Osteocyte (in vitro differentiated cells): Measurements from ENCODE around the gene GNAZ. TPM values are rescaled to one million over a fixed set of nuclear protein-coding genes. Genes with fewer than 3 reads are reported as not detected.

Experiments used
- DNase-seq: peaks from one replicate; pipeline ENCODE4 v3.0.0; 2021; ENCODE audit warnings: mixed read lengths; ENCODE audit not compliant: unreplicated experiment; ENCODE audit errors: extremely low spot score
- H3K27ac Mint-ChIP-seq: one replicate; pipeline ENCODE4 v1.8.0; 2021; ENCODE audit warnings: mild to moderate bottlenecking, mixed read lengths; ENCODE audit not compliant: unreplicated experiment
- H3K27me3 Mint-ChIP-seq: one replicate; pipeline ENCODE4 v1.8.0; 2021; ENCODE audit warnings: mixed read lengths; ENCODE audit not compliant: unreplicated experiment
- H3K36me3 Mint-ChIP-seq: one replicate; pipeline ENCODE4 v1.8.0; 2021; ENCODE audit warnings: mixed read lengths; ENCODE audit not compliant: unreplicated experiment
- H3K4me1 Mint-ChIP-seq: one replicate; pipeline ENCODE4 v1.8.0; 2021; ENCODE audit warnings: mixed read lengths; ENCODE audit not compliant: unreplicated experiment
- H3K4me3 Mint-ChIP-seq: one replicate; pipeline ENCODE4 v1.8.0; 2021; ENCODE audit warnings: mild to moderate bottlenecking, moderate library complexity, mixed read lengths; ENCODE audit not compliant: unreplicated experiment
- H3K9me3 Mint-ChIP-seq: one replicate; pipeline ENCODE4 v1.8.0; 2021; ENCODE audit warnings: mixed read lengths; ENCODE audit not compliant: unreplicated experiment
- total RNA-seq: library from RNA; stranded (reverse); gene quantifications from 2 replicates; pipeline ENCODE4 v1.2.1, GENCODE V29; 2021
- TF ChIP-seq, protein P1 (sequence below): fragments of 200-600 bp; sonication (generic); IDR thresholded peaks from 2 replicates; pipeline ENCODE4 v1.5.0; 2021; ENCODE audit warnings: antibody characterized with exemption, mild to moderate bottlenecking, moderate library complexity

The GNAZ gene
- total RNA-seq, 1 donor from 2014 or later: 2.9 TPM

DNA sequence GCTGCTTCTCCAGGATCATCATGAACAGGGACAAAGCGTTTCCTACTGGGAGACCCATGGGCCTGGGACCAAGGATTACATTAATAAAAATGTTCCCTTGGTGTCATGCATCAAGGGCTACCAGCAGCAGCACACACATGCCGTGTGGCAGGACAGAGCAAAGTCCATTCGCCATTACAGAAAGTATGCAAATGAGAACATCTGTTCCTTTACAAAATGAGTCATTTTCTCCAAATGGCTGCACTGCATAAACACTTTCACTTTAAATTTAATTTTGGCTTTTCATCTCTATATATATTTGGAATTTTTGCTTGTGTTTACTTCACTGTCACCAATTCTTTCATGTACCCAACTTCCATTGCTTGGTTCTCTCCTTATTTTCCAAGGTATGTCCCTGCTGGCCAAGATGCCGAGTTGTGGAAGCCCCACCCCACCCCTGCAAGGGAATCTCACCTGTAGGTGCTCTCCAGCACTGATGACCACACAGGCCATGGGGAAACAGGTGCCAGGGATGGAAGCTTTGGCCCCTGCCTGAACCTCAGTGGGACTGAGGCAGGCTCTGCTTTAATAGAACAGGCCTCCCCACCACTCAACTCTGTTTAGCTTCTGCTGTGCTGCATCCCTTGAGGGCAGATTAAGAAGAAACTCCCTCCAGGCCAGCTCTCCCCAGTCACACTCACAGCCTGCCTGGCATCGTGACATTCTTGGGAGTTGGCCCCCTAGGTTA lies 15.6 kb upstream of the GNAZ start:
- Mint-ChIP-seq H3K36me3 (no peaks in the 10 kb centered on the region), H3K27ac (no peak overlapping the region), H3K9me3 (peaks cover 18% of the 10 kb centered on the region), H3K27me3 (peaks cover 45% of the 10 kb centered on the region), H3K4me3 (no peak overlapping the region), H3K4me1 (no peaks in the 10 kb centered on the region)
- TF ChIP-seq, protein P1, sequence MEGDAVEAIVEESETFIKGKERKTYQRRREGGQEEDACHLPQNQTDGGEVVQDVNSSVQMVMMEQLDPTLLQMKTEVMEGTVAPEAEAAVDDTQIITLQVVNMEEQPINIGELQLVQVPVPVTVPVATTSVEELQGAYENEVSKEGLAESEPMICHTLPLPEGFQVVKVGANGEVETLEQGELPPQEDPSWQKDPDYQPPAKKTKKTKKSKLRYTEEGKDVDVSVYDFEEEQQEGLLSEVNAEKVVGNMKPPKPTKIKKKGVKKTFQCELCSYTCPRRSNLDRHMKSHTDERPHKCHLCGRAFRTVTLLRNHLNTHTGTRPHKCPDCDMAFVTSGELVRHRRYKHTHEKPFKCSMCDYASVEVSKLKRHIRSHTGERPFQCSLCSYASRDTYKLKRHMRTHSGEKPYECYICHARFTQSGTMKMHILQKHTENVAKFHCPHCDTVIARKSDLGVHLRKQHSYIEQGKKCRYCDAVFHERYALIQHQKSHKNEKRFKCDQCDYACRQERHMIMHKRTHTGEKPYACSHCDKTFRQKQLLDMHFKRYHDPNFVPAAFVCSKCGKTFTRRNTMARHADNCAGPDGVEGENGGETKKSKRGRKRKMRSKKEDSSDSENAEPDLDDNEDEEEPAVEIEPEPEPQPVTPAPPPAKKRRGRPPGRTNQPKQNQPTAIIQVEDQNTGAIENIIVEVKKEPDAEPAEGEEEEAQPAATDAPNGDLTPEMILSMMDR: no peak
- DNase-seq: peak; percentile 62

GRCh38 chr22:23055449-23056179 lies 14.7 kb upstream of the GNAZ start:
- Mint-ChIP-seq H3K9me3 (peaks cover 18% of the 10 kb centered on the region), H3K4me1 (no peaks in the 10 kb centered on the region), H3K27me3 (peaks cover 40% of the 10 kb centered on the region), H3K27ac (no peak overlapping the region), H3K4me3 (no peak overlapping the region), H3K36me3 (no peaks in the 10 kb centered on the region)
- TF ChIP-seq, protein P1: no peak
- no peak for DNase-seq

- Mint-ChIP-seq H3K27ac (no peak overlapping the region), H3K36me3 (no peaks in the 10 kb centered on the region), H3K9me3 (peaks cover 12% of the 10 kb centered on the region), H3K4me3 (no peak overlapping the region), H3K27me3 (peaks cover 24% of the 10 kb centered on the region), H3K4me1 (no peaks in the 10 kb centered on the region)
- no peak for DNase-seq
- TF ChIP-seq, protein P1: no peak
Measured at GRCh38 chr22:23057331-23057730, 13.0 kb upstream of the GNAZ start.

DNA sequence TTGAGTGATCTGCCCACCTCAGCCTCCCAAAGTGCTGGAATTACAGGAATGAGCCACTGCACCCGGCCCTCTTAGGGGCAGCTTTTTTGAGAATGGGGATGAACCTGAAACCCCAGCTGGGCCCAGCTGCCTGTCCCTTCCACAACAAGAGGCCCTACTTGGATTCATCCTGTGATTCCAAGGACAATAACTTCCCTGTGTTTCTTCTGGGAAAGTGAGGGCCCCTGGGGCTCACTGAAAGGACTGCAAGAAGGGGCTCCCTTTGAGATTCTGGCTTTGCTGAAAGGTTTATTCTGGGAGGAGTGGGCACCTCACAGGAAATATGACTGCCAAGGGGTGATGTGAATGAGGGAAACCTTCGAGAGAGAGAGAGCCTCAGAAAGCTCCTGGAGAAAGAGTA lies 12.3 kb upstream of the GNAZ start:
- Mint-ChIP-seq H3K27me3 (peaks cover 24% of the 10 kb centered on the region), H3K36me3 (no peaks in the 10 kb centered on the region), H3K9me3 (peaks cover 12% of the 10 kb centered on the region), H3K4me3 (no peak overlapping the region), H3K27ac (no peak overlapping the region), H3K4me1 (no peaks in the 10 kb centered on the region)
- TF ChIP-seq, protein P1: no peak
- DNase-seq: peak; percentile 57
